MM.1S (cell line): Measurements from ENCODE around the gene XRN1.
"Not testable (repeated sequence)": the region's sequence is repeated elsewhere in the genome, so short reads cannot be mapped to it uniquely, and the experiment has no call there.

ENCODE experiments used
- DNase-seq: peaks from one replicate; pipeline ENCODE4 v3.0.0-alpha.2; 2015
- H2AFZ ChIP-seq: fragments of 300-600 bp; sonication (generic); 2 replicates; pipeline ENCODE4 v1.6.0; 2016; ENCODE audit warnings: antibody characterized with exemption, low read length
- H3F3A ChIP-seq: fragments of 300-600 bp; sonication (generic); 2 replicates; pipeline ENCODE4 v1.6.1; 2016; ENCODE audit warnings: mild to moderate bottlenecking, antibody characterized with exemption, low read length, moderate library complexity, mixed read lengths; ENCODE audit not compliant: insufficient read depth
- H3K27ac ChIP-seq: fragments of 300-600 bp; sonication (generic); 2 replicates; pipeline ENCODE4 v1.5.1; 2016; ENCODE audit warnings: mild to moderate bottlenecking, low read length
- H3K27me3 ChIP-seq: fragments of 300-600 bp; sonication (generic); replicated peaks from 2 replicates; pipeline ENCODE4 v1.6.0; 2016; ENCODE audit warnings: low read length; ENCODE audit not compliant: insufficient read depth
- H3K36me3 ChIP-seq: fragments of 300-600 bp; sonication (generic); replicated peaks from 2 replicates; pipeline ENCODE4 v1.6.1; 2016; ENCODE audit warnings: mild to moderate bottlenecking, low read length, mixed read lengths; ENCODE audit not compliant: insufficient read depth
- H3K4me1 ChIP-seq: fragments of 300-600 bp; sonication (generic); 2 replicates; pipeline ENCODE4 v1.6.1; 2016; ENCODE audit warnings: low read length, mixed read lengths
- H3K4me2 ChIP-seq: fragments of 300-600 bp; sonication (generic); 2 replicates; pipeline ENCODE4 v1.6.0; 2016; ENCODE audit warnings: low read depth, low read length
- H3K4me3 ChIP-seq: fragments of 300-600 bp; sonication (generic); 2 replicates; pipeline ENCODE4 v1.5.1; 2016; ENCODE audit warnings: low read length, mixed read lengths
- H3K79me2 ChIP-seq: fragments of 300-600 bp; sonication (generic); 2 replicates; pipeline ENCODE4 v1.6.1; 2016; ENCODE audit warnings: mixed run types, low read length, mixed read lengths
- H3K9ac ChIP-seq: fragments of 300-600 bp; sonication (generic); 2 replicates; pipeline ENCODE4 v1.6.1; 2016; ENCODE audit warnings: low read length, mixed read lengths
- H3K9me2 ChIP-seq: fragments of 300-600 bp; sonication (generic); replicated peaks from 2 replicates; pipeline ENCODE4 v1.6.1; 2016; ENCODE audit warnings: mild to moderate bottlenecking, low read length, mixed read lengths; ENCODE audit not compliant: insufficient read depth
- H3K9me3 ChIP-seq: fragments of 300-600 bp; sonication (generic); replicated peaks from 2 replicates; pipeline ENCODE4 v1.6.1; 2016; ENCODE audit warnings: mild to moderate bottlenecking, low read length, mixed read lengths; ENCODE audit not compliant: insufficient read depth
- H4K20me1 ChIP-seq: fragments of 300-600 bp; sonication (generic); 2 replicates; pipeline ENCODE4 v1.6.1; 2016; ENCODE audit warnings: mild to moderate bottlenecking, low read length, moderate library complexity, mixed read lengths; ENCODE audit not compliant: insufficient read depth
- CTCF ChIP-seq: fragments of 300-600 bp; sonication (generic); IDR thresholded peaks from 2 replicates; pipeline ENCODE4 v1.5.1; 2016; ENCODE audit warnings: antibody characterized with exemption, low read length, mixed read lengths
- EZH2 ChIP-seq: fragments of 300-600 bp; sonication (generic); optimal IDR thresholded peaks from 2 replicates; pipeline ENCODE3; 2017; ENCODE audit warnings: low read depth, mild to moderate bottlenecking, antibody characterized with exemption, low read length, mixed read lengths
- EZH2phosphoT487 ChIP-seq: fragments of 300-600 bp; sonication (generic); IDR thresholded peaks from 2 replicates; pipeline ENCODE4 v1.6.1; 2018; ENCODE audit warnings: antibody characterized with exemption, low read length

Gene XRN1

GRCh38 chr3:142318331-142318730, 129.5 kb downstream of the XRN1 start:
- Histone ChIP-seq H3K27me3 (no peaks in the 10 kb centered on the region), H4K20me1 (no peaks in the 10 kb centered on the region), H3K27ac (no peak overlapping the region), H3K79me2 (no peaks in the 10 kb centered on the region), H3F3A (no peaks in the 10 kb centered on the region), H3K9me3 (no peaks in the 10 kb centered on the region), H3K4me1 (no peaks in the 10 kb centered on the region), H3K36me3 (no peaks in the 10 kb centered on the region; the same call in 1 of the 2 replicates), H3K9me2 (no peaks in the 10 kb centered on the region), H3K9ac (no peak overlapping the region), H3K4me3 (no peak overlapping the region), H3K4me2 (no peak overlapping the region), H2AFZ (no peak overlapping the region)
- TF ChIP-seq EZH2phosphoT487 = no peak
- no peak for TF ChIP-seq CTCF
- no peak for TF ChIP-seq EZH2
- DNase-seq = no peak

- H3K27me3 ChIP-seq, H3K79me2 ChIP-seq, H3K4me1 ChIP-seq, H3K4me3 ChIP-seq, H4K20me1 ChIP-seq, H3K4me2 ChIP-seq, H2AFZ ChIP-seq, H3K36me3 ChIP-seq, H3K9ac ChIP-seq, H3K9me2 ChIP-seq, H3K27ac ChIP-seq, H3K9me3 ChIP-seq, DNase-seq, H3F3A ChIP-seq: not testable (repeated sequence)
Observed at GRCh38 chr3:142315978-142316388, 131.9 kb downstream of the XRN1 start.

GRCh38 chr3:142315083-142315482, 132.8 kb downstream of the XRN1 start:
- H3K79me2 ChIP-seq = no peaks in the 10 kb centered on the region
- no peak overlapping the region for H3K4me2 ChIP-seq
- no peaks in the 10 kb centered on the region; the same call in 1 of the 2 replicates for H3K36me3 ChIP-seq
- no peaks in the 10 kb centered on the region for H3K27me3 ChIP-seq
- no peak for DNase-seq
- no peak overlapping the region for H3K4me3 ChIP-seq
- no peak overlapping the region for H3K9ac ChIP-seq
- no peaks in the 10 kb centered on the region for H4K20me1 ChIP-seq
- TF ChIP-seq CTCF (no peak), EZH2phosphoT487 (no peak), EZH2 (no peak)
- H2AFZ ChIP-seq = no peak overlapping the region
- no peaks in the 10 kb centered on the region for H3K9me3 ChIP-seq
- H3K9me2 ChIP-seq = no peaks in the 10 kb centered on the region
- no peaks in the 10 kb centered on the region for H3F3A ChIP-seq
- no peaks in the 10 kb centered on the region for H3K4me1 ChIP-seq
- no peak overlapping the region for H3K27ac ChIP-seq

- H3K27ac ChIP-seq = no peak overlapping the region
- TF ChIP-seq EZH2 = no peak
- no peak for TF ChIP-seq CTCF
- no peak for TF ChIP-seq EZH2phosphoT487
- no peaks in the 10 kb centered on the region for H4K20me1 ChIP-seq
- H3K4me1 ChIP-seq = no peaks in the 10 kb centered on the region
- no peak for DNase-seq
- no peaks in the 10 kb centered on the region for H3K79me2 ChIP-seq
- no peak overlapping the region for H3K4me3 ChIP-seq
- no peaks in the 10 kb centered on the region; the same call in 1 of the 2 replicates for H3K36me3 ChIP-seq
- no peak overlapping the region for H3K4me2 ChIP-seq
- no peak overlapping the region for H2AFZ ChIP-seq
- H3K9me3 ChIP-seq = no peaks in the 10 kb centered on the region
- H3K27me3 ChIP-seq = no peaks in the 10 kb centered on the region
- no peaks in the 10 kb centered on the region for H3F3A ChIP-seq
- H3K9ac ChIP-seq = no peak overlapping the region
- H3K9me2 ChIP-seq = no peaks in the 10 kb centered on the region
Observed at GRCh38 chr3:142310439-142310838, 137.4 kb downstream of the XRN1 start.

- DNase-seq, H3F3A ChIP-seq, H2AFZ ChIP-seq, H3K36me3 ChIP-seq, H3K4me2 ChIP-seq, H3K27ac ChIP-seq, H3K9me3 ChIP-seq, H3K27me3 ChIP-seq, H3K9me2 ChIP-seq, H3K4me3 ChIP-seq, H3K79me2 ChIP-seq, H4K20me1 ChIP-seq, H3K9ac ChIP-seq, H3K4me1 ChIP-seq: not testable (repeated sequence)
Observed at GRCh38 chr3:142302847-142303246, 145.0 kb downstream of the XRN1 start.
